TTC549 (cell line): Measurements from ENCODE around the gene REEP6.

Source experiments
- FAIRE-seq: peaks from 2 replicates; lab custom pipeline; 2012; peaks lifted over from hg19 to GRCh38; lab: Jason Lieb, UNC

REEP6 gene

DNA sequence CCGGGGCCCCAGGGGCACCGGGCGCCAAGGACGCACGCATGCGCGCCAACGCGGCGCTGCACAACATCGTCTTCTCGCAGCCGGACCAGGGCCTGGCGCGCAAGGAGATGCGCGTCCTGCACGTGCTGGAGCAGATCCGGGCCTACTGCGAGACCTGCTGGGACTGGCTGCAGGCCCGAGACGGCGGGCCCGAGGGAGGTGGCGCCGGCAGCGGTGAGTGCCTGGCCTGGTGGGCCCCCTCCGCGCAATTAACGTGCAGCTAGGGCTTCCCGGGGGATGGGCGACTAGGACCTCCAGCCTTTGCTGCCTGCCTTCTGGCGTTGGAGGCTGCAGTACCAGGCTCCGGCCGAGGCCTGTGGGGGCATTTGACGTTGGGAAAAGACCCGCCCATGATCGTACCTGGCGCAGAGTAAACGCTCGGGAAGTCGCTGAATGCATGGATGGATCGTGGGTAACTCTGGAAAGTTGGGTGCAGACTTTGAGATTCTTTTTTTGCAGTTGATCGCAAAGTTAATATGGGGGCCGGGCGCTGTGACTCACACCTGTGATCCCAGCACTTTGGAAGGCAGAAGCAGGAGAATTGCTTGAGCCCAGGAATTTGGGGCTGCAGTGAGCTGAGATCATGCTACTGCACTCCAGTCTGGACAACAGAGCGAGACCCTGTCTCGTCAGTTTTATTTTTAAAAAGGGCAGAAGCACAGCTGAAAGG is 33.8 kb upstream of the REEP6 start:
- FAIRE-seq = no peak

DNA sequence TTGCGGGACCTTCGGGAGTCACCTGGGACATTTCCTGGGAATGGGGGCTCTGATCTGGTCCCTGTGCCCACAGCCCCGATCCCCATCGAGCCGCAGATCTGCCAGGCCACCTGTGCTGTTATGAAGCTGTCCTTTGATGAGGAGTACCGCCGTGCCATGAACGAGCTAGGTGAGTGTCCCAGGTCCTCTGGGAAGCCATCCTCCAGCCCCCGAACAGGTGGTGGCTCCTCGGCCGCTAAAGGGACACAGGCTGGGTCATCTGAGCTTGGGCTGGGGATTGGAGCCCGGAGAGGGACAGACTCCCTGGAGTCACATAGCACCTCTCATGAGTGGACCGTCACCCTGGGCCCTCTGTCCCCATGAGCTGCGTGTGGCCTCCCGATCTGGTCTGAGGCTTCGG is 33.1 kb upstream of the REEP6 start:
- FAIRE-seq = no peak

DNA sequence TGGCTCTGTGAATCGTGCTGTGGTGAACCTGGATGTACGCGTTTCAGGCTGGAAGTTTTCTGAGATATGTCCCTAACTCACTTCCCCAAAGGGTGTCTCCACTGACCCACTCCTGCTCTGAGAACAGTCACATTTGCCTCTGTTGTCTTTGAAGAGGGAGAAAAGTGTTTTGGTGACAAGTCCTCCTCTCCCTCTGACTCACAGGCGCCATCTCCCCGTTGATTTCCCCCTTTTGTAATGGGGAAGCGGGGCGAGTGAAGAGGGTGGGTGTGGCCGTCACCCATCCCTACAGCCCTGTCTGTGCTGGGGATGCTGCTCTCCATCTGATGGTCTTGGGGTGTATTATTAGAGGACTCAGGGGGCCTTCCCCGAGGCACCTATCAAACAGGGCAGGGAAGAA is 31.5 kb upstream of the REEP6 start:
- FAIRE-seq = no peak

DNA sequence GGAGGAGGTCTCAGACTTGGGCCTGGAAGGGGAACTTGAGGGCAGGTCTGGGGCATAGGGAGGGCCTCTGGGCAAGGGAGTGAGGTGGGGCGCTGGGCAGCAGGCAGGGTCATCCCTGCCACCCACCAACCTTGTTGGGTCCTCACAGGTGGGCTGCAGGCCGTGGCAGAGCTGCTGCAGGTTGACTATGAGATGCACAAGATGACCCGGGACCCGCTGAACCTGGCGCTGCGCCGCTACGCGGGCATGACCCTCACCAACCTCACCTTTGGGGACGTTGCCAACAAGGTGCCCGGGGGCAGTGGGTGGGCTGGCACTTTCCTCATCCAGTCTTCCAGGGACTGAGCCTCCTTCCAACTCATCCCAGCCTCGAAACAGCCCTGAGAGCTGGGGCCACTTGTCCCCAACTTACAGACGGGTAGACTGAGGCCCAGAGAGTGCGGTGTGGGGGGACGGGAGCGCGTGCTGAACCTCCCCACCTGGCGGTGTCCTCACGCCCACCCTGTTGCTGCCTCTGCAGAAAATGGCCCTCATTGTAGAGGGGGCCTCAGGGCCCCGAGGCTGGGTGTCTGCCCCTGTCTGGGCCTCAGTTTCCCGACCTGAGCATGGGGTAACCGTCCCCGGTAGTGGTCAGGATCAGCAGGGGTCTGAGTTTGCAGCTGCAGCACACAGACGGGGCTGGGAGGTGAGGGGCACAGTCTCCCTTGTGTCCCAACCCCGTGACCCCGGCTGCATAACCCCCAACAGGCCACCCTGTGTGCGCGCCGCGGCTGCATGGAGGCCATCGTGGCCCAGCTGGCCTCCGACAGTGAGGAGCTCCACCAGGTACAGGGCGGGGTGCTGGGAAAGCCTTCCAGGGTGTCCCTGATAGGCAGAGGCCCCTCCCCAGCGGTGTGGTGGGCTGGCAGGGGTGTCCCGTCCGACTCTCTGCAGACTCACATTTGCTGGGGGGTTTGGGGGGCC is 30.7 kb upstream of the REEP6 start:
- no peak for FAIRE-seq

DNA sequence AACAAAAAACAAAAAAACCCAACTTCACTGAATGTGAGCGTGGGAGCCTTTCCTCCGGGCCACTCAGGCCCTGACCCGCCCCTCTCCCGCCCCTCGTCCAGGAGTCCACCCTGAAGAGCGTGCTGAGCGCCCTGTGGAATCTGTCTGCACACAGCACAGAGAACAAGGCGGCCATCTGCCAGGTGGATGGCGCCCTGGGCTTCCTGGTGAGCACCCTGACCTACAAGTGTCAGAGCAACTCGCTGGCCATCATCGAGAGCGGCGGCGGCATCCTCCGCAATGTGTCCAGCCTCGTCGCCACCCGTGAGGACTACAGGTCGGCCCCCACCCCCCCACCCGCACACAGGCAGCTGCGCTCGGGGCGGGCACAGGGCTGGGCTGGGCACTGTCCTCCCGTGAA is 29.1 kb upstream of the REEP6 start:
- no peak for FAIRE-seq

DNA sequence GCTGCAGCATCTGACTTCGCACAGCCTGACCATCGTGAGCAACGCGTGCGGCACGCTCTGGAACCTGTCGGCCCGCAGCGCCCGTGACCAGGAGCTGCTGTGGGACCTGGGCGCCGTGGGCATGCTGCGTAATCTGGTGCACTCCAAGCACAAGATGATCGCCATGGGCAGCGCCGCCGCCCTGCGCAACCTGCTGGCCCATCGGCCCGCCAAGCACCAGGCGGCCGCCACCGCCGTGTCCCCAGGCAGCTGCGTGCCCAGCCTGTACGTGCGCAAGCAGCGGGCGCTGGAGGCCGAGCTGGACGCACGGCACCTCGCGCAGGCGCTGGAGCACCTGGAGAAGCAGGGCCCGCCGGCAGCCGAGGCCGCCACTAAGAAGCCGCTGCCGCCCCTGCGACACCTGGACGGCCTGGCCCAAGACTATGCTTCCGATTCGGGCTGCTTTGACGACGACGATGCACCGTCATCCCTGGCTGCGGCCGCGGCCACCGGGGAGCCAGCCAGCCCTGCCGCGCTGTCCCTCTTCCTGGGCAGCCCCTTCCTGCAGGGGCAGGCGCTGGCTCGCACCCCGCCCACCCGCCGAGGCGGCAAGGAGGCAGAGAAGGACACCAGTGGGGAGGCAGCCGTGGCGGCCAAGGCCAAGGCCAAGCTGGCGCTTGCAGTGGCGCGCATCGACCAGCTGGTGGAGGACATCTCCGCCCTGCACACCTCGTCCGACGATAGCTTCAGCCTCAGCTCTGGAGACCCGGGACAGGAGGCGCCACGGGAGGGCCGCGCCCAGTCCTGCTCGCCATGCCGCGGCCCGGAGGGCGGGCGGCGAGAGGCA is 25.6 kb upstream of the REEP6 start:
- no peak for FAIRE-seq

DNA sequence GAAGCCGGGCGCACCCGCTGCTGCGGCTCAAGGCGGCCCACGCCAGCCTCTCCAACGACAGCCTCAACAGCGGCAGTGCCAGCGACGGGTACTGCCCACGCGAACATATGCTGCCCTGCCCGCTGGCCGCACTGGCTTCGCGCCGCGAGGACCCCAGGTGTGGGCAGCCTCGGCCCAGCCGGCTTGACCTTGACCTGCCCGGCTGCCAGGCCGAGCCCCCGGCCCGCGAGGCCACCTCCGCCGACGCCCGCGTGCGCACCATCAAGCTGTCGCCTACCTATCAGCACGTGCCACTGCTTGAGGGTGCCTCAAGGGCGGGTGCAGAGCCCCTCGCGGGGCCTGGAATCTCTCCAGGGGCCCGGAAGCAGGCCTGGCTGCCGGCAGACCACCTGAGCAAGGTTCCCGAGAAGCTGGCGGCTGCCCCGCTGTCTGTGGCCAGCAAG is 24.9 kb upstream of the REEP6 start:
- FAIRE-seq = no peak

DNA sequence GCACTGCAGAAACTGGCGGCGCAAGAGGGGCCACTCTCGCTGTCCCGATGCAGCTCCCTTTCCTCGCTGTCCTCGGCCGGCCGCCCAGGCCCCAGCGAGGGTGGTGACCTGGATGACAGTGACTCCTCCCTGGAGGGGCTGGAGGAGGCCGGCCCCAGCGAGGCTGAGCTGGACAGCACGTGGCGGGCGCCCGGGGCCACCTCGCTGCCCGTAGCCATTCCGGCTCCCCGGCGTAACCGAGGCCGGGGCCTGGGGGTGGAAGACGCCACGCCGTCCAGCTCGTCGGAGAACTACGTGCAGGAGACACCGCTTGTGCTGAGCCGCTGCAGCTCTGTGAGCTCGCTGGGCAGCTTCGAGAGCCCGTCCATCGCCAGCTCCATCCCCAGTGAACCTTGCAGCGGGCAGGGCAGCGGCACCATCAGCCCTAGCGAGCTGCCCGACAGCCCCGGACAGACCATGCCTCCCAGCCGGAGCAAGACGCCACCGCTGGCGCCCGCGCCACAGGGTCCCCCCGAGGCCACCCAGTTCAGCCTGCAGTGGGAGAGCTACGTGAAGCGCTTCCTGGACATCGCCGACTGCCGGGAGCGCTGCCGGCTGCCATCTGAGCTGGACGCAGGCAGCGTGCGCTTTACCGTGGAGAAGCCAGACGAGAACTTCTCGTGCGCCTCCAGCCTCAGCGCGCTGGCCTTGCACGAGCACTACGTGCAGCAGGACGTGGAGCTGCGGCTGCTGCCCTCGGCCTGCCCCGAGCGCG is 24.3 kb upstream of the REEP6 start:
- no peak for FAIRE-seq

DNA sequence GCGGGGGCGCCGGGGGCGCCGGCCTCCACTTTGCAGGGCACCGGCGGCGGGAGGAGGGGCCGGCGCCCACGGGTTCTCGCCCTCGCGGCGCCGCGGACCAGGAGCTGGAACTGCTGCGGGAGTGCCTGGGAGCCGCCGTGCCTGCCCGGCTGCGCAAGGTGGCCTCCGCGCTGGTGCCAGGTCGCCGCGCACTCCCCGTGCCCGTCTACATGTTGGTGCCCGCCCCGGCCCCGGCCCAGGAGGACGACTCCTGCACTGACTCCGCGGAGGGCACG is 23.8 kb upstream of the REEP6 start:
- FAIRE-seq = no peak

DNA sequence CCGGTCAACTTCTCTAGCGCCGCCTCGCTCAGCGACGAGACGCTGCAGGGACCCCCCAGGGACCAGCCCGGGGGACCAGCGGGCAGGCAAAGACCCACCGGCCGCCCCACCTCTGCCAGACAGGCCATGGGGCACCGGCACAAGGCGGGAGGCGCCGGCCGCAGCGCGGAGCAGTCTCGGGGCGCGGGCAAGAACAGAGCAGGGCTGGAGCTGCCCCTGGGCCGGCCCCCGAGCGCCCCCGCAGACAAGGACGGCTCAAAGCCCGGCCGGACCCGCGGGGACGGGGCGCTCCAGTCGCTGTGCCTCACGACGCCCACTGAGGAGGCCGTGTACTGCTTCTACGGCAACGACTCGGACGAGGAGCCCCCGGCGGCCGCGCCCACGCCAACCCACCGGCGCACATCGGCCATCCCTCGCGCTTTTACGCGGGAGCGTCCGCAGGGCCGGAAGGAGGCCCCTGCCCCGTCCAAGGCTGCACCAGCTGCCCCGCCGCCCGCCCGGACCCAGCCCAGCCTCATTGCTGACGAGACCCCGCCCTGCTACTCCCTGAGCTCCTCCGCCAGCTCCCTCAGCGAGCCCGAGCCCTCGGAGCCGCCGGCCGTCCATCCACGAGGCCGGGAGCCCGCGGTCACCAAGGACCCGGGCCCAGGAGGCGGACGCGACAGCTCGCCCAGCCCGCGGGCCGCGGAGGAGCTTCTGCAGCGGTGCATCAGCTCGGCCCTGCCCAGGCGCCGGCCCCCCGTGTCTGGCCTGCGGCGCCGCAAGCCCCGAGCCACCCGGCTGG is 23.3 kb upstream of the REEP6 start:
- FAIRE-seq = no peak

DNA sequence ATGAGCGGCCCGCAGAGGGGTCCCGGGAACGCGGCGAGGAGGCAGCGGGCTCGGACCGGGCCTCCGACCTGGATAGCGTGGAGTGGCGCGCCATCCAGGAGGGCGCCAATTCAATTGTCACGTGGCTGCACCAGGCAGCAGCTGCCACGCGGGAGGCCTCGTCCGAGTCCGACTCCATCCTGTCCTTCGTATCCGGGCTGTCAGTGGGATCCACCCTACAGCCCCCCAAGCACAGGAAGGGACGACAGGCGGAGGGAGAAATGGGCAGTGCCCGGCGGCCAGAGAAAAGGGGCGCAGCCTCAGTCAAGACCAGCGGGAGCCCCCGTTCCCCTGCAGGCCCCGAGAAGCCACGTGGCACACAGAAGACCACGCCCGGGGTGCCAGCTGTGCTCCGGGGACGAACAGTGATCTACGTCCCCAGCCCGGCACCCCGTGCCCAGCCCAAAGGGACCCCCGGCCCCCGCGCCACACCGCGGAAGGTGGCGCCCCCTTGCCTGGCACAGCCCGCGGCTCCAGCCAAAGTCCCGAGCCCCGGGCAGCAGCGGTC is 22.6 kb upstream of the REEP6 start:
- no peak for FAIRE-seq

DNA sequence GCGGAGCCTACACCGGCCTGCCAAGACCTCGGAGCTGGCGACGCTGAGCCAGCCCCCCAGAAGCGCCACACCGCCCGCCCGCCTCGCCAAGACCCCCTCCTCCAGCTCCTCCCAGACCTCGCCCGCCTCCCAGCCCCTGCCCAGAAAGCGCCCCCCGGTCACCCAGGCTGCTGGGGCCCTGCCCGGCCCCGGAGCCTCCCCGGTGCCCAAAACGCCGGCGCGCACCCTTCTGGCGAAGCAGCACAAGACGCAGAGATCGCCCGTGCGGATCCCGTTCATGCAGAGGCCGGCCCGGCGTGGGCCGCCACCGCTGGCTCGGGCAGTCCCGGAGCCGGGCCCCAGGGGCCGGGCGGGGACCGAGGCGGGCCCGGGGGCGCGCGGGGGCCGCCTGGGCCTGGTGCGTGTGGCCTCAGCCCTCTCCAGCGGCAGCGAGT is 22.1 kb upstream of the REEP6 start:
- FAIRE-seq = no peak

DNA sequence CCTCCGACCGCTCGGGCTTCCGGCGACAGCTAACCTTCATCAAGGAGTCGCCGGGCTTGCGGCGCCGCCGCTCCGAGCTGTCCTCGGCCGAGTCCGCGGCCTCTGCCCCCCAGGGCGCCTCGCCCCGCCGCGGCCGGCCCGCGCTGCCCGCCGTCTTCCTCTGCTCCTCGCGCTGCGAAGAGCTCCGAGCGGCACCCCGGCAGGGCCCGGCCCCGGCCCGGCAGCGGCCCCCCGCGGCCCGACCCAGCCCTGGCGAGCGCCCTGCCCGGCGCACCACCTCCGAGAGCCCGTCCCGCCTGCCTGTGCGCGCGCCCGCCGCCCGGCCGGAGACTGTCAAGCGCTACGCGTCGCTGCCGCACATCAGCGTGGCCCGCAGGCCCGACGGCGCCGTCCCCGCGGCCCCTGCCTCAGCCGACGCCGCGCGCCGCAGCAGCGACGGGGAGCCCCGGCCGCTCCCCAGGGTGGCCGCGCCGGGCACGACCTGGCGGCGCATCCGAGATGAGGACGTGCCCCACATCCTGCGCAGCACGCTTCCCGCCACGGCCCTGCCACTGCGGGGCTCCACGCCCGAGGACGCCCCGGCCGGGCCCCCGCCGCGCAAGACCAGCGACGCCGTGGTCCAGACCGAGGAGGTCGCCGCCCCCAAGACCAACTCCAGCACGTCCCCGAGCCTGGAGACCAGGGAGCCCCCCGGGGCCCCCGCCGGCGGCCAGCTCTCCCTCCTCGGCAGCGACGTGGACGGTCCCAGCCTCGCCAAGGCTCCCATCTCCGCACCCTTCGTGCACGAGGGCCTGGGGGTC is 21.5 kb upstream of the REEP6 start:
- FAIRE-seq = no peak

DNA sequence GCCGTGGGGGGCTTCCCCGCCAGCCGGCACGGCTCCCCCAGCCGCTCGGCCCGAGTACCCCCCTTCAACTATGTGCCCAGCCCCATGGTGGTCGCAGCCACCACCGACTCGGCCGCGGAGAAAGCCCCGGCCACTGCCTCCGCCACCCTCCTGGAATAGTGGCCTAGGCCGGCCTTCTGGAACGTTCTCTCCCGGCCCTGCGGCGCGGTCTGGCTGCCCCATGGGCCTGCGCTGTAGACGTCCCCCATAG is 21.0 kb upstream of the REEP6 start:
- FAIRE-seq = no peak

DNA sequence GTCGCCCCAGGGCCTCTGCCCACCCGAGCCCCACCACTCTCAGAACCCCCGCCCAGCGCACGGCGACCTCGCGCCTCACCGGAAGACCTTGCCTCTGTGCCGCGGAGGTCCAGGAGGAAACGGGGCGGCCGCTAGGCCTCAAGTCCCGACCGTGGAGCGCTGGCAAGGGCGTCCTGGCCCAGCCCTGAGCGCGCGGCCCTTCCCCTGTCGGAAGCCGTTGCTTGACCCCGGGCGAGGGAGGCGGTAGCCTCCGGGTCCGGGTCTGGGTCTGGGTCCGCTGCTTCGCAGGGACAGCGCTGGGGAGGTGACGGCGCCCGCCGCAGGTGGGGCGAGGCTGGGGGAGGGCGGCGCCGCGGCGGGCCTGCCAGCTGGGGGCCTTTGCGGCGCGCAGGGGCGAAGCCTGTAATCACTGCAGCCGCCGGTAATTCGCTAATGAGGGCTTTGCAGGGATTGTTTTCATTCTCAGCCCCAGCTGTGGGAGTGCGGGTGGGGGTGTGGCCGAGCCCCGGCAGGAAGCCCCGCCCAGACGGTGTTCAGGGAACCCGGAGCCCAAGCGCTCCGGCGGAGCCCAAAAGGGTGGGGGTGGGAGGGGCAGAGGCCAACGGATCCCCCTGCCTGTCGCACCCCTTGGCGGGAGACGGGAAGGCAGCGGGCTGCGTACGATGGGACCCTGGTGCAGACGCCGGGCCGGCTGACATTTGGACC is 20.5 kb upstream of the REEP6 start:
- FAIRE-seq = no peak

DNA sequence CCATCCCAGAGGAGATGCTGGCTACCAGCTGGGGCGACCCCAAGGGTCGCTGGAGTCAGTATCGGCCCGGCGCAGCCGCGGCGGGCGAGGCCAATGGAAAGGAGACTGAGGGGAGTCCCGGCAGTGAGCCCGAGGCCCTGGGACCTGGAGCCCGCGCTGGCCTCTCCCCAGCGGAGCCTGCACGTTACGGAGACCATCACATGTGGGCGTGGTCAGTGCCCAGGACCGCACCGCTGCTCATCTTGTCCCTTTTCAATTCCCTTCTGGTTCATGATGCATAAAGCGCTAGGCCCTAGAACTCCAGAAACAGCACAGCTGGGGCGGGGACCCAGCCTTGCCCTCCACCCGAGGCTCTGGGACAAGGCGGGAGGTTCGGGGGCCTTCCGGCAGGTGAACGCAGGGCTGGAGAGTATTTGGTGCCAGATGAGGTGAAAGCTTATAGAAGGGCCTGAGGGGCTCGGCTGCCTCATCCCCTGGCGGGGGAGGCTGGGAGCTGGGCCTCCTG is 19.9 kb upstream of the REEP6 start:
- no peak for FAIRE-seq

DNA sequence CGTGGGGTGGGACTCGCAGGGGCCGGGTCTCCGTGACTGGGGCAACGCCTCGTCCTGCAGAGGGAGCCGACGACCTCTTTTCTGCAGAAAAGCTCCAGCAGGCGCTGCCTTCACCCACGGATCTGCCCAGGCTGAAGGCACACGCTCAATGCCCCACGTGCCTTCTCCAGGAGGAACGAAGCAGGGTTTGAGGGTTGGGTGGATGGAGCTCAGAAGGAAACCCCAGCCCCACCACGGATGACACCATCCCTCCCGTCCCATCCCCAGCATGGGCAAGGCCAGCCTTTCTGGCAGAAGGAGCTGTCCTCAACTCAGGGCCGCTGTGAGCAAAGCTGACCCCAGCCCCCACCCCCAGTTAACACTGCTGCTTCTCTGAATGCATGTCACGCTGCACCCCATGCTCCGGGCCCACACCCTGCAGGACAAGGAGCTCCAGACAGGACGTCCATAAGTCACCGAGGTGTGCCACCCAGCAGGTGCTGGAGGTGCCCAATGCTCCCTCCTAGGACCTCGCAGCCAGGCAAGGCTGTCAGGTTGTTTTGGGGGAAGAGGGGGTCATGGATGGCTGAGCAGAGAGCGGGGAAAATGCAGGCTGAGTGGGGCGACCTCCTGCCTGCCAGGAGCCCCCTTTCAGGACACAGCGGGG is 19.3 kb upstream of the REEP6 start:
- FAIRE-seq = no peak

DNA sequence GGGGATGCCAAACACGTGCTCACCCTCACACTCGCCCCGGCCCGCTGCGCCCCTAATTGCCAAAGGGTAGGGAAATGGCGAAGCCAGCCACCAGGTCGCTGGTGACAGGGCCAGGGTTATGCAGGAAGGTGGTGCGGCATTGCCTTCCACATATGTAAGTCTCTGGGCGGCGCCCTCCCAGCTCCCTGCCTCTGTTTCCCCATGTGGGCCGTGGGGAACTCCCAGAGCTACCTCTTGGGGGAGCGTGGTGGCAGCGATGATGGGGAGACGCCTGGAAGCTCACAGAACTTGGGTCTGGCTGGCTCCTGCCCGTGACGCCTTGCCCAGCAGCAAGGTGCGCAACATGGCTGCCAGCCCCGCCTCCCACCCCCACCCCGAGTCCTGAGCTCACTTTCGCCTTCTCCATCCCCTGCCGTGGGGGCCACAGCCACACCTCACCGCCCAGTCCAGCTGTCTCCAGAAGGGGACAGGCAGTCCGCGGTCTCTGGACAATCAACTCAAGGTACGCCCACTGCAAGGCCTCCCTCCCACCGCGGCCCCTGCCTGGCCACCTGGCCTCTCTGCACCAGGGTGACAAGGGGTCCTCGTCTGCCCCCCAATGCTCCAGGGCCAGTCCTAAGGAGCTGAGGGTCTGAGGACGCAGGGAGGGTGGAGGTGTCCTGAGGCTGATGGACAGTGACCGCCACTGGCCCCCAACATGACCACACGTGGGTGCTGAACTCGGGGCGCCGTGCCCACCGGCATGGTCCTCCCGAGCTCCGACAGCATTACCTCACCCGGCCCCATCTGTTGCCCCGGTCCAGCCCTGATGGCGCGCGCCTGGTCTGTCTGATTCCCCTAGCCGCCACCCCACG is 18.5 kb upstream of the REEP6 start:
- FAIRE-seq = no peak
